Activated naive CD4-positive, alpha-beta T cell treated with anti-CD3 and anti-CD28 coated beads for 36 hours (primary cell): ENCODE measurements around the gene TGFB1. TPM values are rescaled to one million over a fixed set of nuclear protein-coding genes. Genes with fewer than 3 reads are reported as not detected.

Experiments used
- CTCF ChIA-PET: fragments of 350-600 bp; sonication (Branson Sonifier 250); formaldehyde crosslinking; loops from one replicate; lab custom pipeline; 2021; ENCODE audit warnings: antibody characterized with exemption; lab: Charles Lee
- DNase-seq: peaks from one replicate; pipeline ENCODE4 v3.0.0-alpha.2; 2020
- H3K27ac Mint-ChIP-seq: one replicate; pipeline ENCODE4 v1.8.0; 2021; ENCODE audit warnings: mild to moderate bottlenecking, mixed read lengths
- H3K27me3 Mint-ChIP-seq: one replicate; pipeline ENCODE4 v1.8.0; 2021; ENCODE audit warnings: low read depth, mixed read lengths
- H3K36me3 Mint-ChIP-seq: one replicate; pipeline ENCODE4 v1.8.0; 2021; ENCODE audit warnings: low read depth, mixed read lengths
- H3K4me1 Mint-ChIP-seq: one replicate; pipeline ENCODE4 v1.8.0; 2021; ENCODE audit warnings: low read depth, mixed read lengths
- H3K4me3 Mint-ChIP-seq: one replicate; pipeline ENCODE4 v1.8.0; 2021; ENCODE audit warnings: mild to moderate bottlenecking, moderate library complexity, mixed read lengths
- H3K9me3 Mint-ChIP-seq: one replicate; pipeline ENCODE4 v1.8.0; 2021; ENCODE audit warnings: mixed read lengths
- intact Hi-C: fragments of 100-400 bp; cut with micrococcal nuclease; formaldehyde crosslinking; loops from one replicate; pipeline ENCODE4 v1.15.1; 2023
- total RNA-seq, 2 experiments: library from RNA; stranded (reverse); gene quantifications; one replicate each; pipeline ENCODE4 v1.2.3, GENCODE V29; 2021

The TGFB1 gene
- total RNA-seq, 2 experiments from 2014 or later, result 94.4 to 95.6 TPM

- intact Hi-C loops, result no loop called here
- CTCF ChIA-PET, result interaction anchor here (0.7 to 3.9 kb wide), 4 partner anchors 10 to 87 kb away, joined by 3 to 19 read pairs (median 4); no protein-coding TSS in a partner anchor
- peak; percentile 33 for DNase-seq
- peaks cover 23% of the 10 kb centered on the region for H3K4me1 Mint-ChIP-seq
- no peak overlapping the region for H3K27ac Mint-ChIP-seq
- peaks cover 2% of the 10 kb centered on the region for H3K36me3 Mint-ChIP-seq
- no peak overlapping the region for H3K4me3 Mint-ChIP-seq
- no peaks in the 10 kb centered on the region for H3K27me3 Mint-ChIP-seq
- H3K9me3 Mint-ChIP-seq, result no peaks in the 10 kb centered on the region
Observed at GRCh38 chr19:41366089-41366488, 12.4 kb upstream of the TGFB1 start.

GRCh38 chr19:41364524-41365391 lies 11.0 kb upstream of the TGFB1 start:
- Mint-ChIP-seq H3K27me3 (no peaks in the 10 kb centered on the region), H3K27ac (peak overlapping the region; percentile 97), H3K36me3 (peaks cover 2% of the 10 kb centered on the region), H3K4me3 (peak overlapping the region; percentile 97), H3K4me1 (peaks cover 29% of the 10 kb centered on the region), H3K9me3 (no peaks in the 10 kb centered on the region)
- no peak for DNase-seq
- intact Hi-C loops, result loop anchor here (1.0 kb wide), 2 partner anchors 33 to 101 kb away; partner anchors contain the start of genes BCKDHA and EXOSC5
- CTCF ChIA-PET, result interaction anchor here (0.6 to 3.9 kb wide), 6 partner anchors 9 to 413 kb away, joined by 3 to 19 read pairs (median 3); partner anchors contain the start of gene TGFB1

GRCh38 chr19:41363753-41364523 lies 10.2 kb upstream of the TGFB1 start, which contains the start of gene B9D2:
Gene B9D2 (minus strand): TSS chr19:41364149. CDS start chr19:41363519, 630 bp downstream.
- peak; percentile 99 for DNase-seq
- H3K27ac Mint-ChIP-seq, result peak within 1 kb of the TSS; percentile 97
- CTCF ChIA-PET, result interaction anchor here (0.6 to 3.9 kb wide), 9 partner anchors 8 to 512 kb away, joined by 3 to 19 read pairs (median 3); partner anchors contain the start of gene TGFB1
- intact Hi-C loops, result loop anchor here (1.0 kb wide), 3 partner anchors 11 to 101 kb away; partner anchors contain the start of genes BCKDHA, EXOSC5 and TGFB1
- H3K4me3 Mint-ChIP-seq, result peak within 1 kb of the TSS; percentile 97
- no peaks in the 10 kb centered on the region for H3K27me3 Mint-ChIP-seq
- H3K4me1 Mint-ChIP-seq, result peaks cover 30% of the 10 kb centered on the region
- peaks cover 2% of the 10 kb centered on the region for H3K36me3 Mint-ChIP-seq
- H3K9me3 Mint-ChIP-seq, result no peaks in the 10 kb centered on the region

- CTCF ChIA-PET, result interaction anchor here (0.6 to 3.9 kb wide), 5 partner anchors 7 to 513 kb away, joined by 3 to 19 read pairs (median 4); partner anchors contain the start of gene TGFB1
- H3K4me1 Mint-ChIP-seq, result peaks cover 33% of the 10 kb centered on the region
- intact Hi-C loops, result loop anchor here (1.0 kb wide), 1 partner anchor 10 kb away; the partner anchor contains the start of gene TGFB1
- H3K36me3 Mint-ChIP-seq, result peaks cover 2% of the 10 kb centered on the region
- peak overlapping the region; percentile 97 for H3K27ac Mint-ChIP-seq
- peak overlapping the region; percentile 97 for H3K4me3 Mint-ChIP-seq
- no peaks in the 10 kb centered on the region for H3K27me3 Mint-ChIP-seq
- no peaks in the 10 kb centered on the region for H3K9me3 Mint-ChIP-seq
- DNase-seq, result no peak
Observed at GRCh38 chr19:41363371-41363752, 9.6 kb upstream of the TGFB1 start.

- Mint-ChIP-seq H3K9me3 (no peaks in the 10 kb centered on the region), H3K4me3 (peak overlapping the region; percentile 97), H3K27me3 (no peaks in the 10 kb centered on the region), H3K4me1 (peaks cover 43% of the 10 kb centered on the region), H3K36me3 (peaks cover 2% of the 10 kb centered on the region), H3K27ac (peak overlapping the region; percentile 97)
- intact Hi-C loops, result no loop called here
- DNase-seq, result no peak
- CTCF ChIA-PET, result no interaction called here
Observed at GRCh38 chr19:41362143-41362847, 8.6 kb upstream of the TGFB1 start.

- peak overlapping the region; percentile 70 for H3K27ac Mint-ChIP-seq
- DNase-seq, result no peak
Observed at GRCh38 chr19:41359741-41360140, 6.0 kb upstream of the TGFB1 start.

GRCh38 chr19:41357746-41358145 lies 4.0 kb upstream of the TGFB1 start:
- intact Hi-C loops, result loop anchor here (10.0 kb wide), 2 partner anchors 527 to 743 kb away; partner anchors contain the start of gene ARHGEF1
- Mint-ChIP-seq H3K36me3 (peaks cover 6% of the 10 kb centered on the region), H3K27ac (peak overlapping the region; percentile 96), H3K4me3 (peak overlapping the region; percentile 68), H3K4me1 (peaks cover 54% of the 10 kb centered on the region), H3K27me3 (no peaks in the 10 kb centered on the region), H3K9me3 (no peaks in the 10 kb centered on the region)
- CTCF ChIA-PET, result interaction anchor here (3.0 kb wide), 1 partner anchor 7 kb away, joined by 19 read pairs; the partner anchor contains the start of gene B9D2
- DNase-seq, result no peak

More at GRCh38 chr19:41359741-41360140, 6.0 kb upstream of the TGFB1 start:
- Mint-ChIP-seq H3K27me3 (no peaks in the 10 kb centered on the region), H3K9me3 (no peaks in the 10 kb centered on the region), H3K4me3 (no peak overlapping the region), H3K4me1 (peaks cover 62% of the 10 kb centered on the region), H3K36me3 (peaks cover 6% of the 10 kb centered on the region)
- CTCF ChIA-PET, result no interaction called here
- intact Hi-C loops, result loop anchor here (10.0 kb wide), 2 partner anchors 525 to 745 kb away; partner anchors contain the start of gene ARHGEF1

GRCh38 chr19:41356984-41357739 lies 3.4 kb upstream of the TGFB1 start:
- Mint-ChIP-seq H3K27ac (peak overlapping the region; percentile 96), H3K27me3 (no peaks in the 10 kb centered on the region), H3K4me1 (peaks cover 49% of the 10 kb centered on the region), H3K4me3 (peak overlapping the region; percentile 68), H3K36me3 (peaks cover 8% of the 10 kb centered on the region), H3K9me3 (no peaks in the 10 kb centered on the region)
- CTCF ChIA-PET, result interaction anchor here (0.7 to 3.0 kb wide), 4 partner anchors 8 to 49 kb away, joined by 3 to 19 read pairs (median 4); partner anchors contain the start of gene B9D2
- intact Hi-C loops, result loop anchor here (10.0 kb wide), 2 partner anchors 528 to 742 kb away; partner anchors contain the start of gene ARHGEF1
- peak; percentile 75 for DNase-seq

GRCh38 chr19:41355802-41356201 lies 2.1 kb upstream of the TGFB1 start:
- H3K27me3 Mint-ChIP-seq, result no peaks in the 10 kb centered on the region
- DNase-seq, result no peak
- CTCF ChIA-PET, result interaction anchor here (1.0 to 3.0 kb wide), 4 partner anchors 9 to 83 kb away, joined by 3 to 19 read pairs (median 3); partner anchors contain the start of gene B9D2
- H3K9me3 Mint-ChIP-seq, result no peaks in the 10 kb centered on the region
- peaks cover 47% of the 10 kb centered on the region for H3K4me1 Mint-ChIP-seq
- peaks cover 15% of the 10 kb centered on the region for H3K36me3 Mint-ChIP-seq
- H3K4me3 Mint-ChIP-seq, result peak overlapping the region; percentile 57
- intact Hi-C loops, result loop anchor here (10.0 kb wide), 2 partner anchors 529 to 741 kb away; partner anchors contain the start of gene ARHGEF1
- H3K27ac Mint-ChIP-seq, result peak overlapping the region; percentile 96

- H3K9me3 Mint-ChIP-seq, result no peaks in the 10 kb centered on the region
- peak overlapping the region; percentile 87 for H3K4me3 Mint-ChIP-seq
- peaks cover 51% of the 10 kb centered on the region for H3K4me1 Mint-ChIP-seq
- no peaks in the 10 kb centered on the region for H3K27me3 Mint-ChIP-seq
- DNase-seq, result no peak
- intact Hi-C loops, result loop anchor here (10.0 kb wide), 2 partner anchors 530 to 740 kb away; partner anchors contain the start of gene ARHGEF1
- CTCF ChIA-PET, result interaction anchor here (1.0 to 3.0 kb wide), 3 partner anchors 10 to 84 kb away, joined by 3 to 19 read pairs (median 3); partner anchors contain the start of gene B9D2
- H3K36me3 Mint-ChIP-seq, result peaks cover 17% of the 10 kb centered on the region
- H3K27ac Mint-ChIP-seq, result peak overlapping the region; percentile 96
Observed at GRCh38 chr19:41355035-41355434, 1.3 kb upstream of the TGFB1 start.
